ACC112 (cell line): ENCODE results near the gene LIMA1.
"Not testable (repeated sequence)": the region's sequence is repeated elsewhere in the genome, so short reads cannot be mapped to it uniquely, and the experiment has no call there.

Experiments
- H2AFZ ChIP-seq: fragments of 200-600 bp; sonication (generic); one replicate; pipeline ENCODE4 v1.6.0; 2017; ENCODE audit warnings: antibody characterized with exemption, low read length; ENCODE audit not compliant: unreplicated experiment
- H3K27ac ChIP-seq: fragments of 200-600 bp; sonication (generic); 2 replicates; pipeline ENCODE4 v1.5.1; 2014; ENCODE audit warnings: low read depth, mild to moderate bottlenecking, antibody characterized with exemption, low read length, moderate library complexity
- H3K27me3 ChIP-seq: fragments of 200-600 bp; sonication (generic); 2 replicates; pipeline ENCODE4 v1.6.1; 2014; ENCODE audit warnings: mild to moderate bottlenecking, antibody characterized with exemption, low read length, moderate library complexity, mixed read lengths; ENCODE audit not compliant: insufficient read depth
- H3K36me3 ChIP-seq: fragments of 200-600 bp; sonication (generic); 2 replicates; pipeline ENCODE4 v1.6.1; 2016; ENCODE audit warnings: mild to moderate bottlenecking, antibody characterized with exemption, low read length, moderate library complexity, mixed read lengths; ENCODE audit not compliant: insufficient read depth
- H3K4me1 ChIP-seq: fragments of 200-600 bp; sonication (generic); one replicate; pipeline ENCODE4 v1.6.1; 2016; ENCODE audit warnings: low read length, mixed read lengths; ENCODE audit not compliant: insufficient read depth, unreplicated experiment, control insufficient read depth
- H3K4me3 ChIP-seq: fragments of 200-600 bp; sonication (generic); 2 replicates; pipeline ENCODE4 v1.5.1; 2014; ENCODE audit warnings: mild to moderate bottlenecking, low read depth, low read length
- H3K79me2 ChIP-seq: fragments of 200-600 bp; sonication (generic); one replicate; pipeline ENCODE4 v1.6.0; 2016; ENCODE audit warnings: low read length; ENCODE audit not compliant: control insufficient read depth, unreplicated experiment, insufficient read depth

The LIMA1 gene

DNA sequence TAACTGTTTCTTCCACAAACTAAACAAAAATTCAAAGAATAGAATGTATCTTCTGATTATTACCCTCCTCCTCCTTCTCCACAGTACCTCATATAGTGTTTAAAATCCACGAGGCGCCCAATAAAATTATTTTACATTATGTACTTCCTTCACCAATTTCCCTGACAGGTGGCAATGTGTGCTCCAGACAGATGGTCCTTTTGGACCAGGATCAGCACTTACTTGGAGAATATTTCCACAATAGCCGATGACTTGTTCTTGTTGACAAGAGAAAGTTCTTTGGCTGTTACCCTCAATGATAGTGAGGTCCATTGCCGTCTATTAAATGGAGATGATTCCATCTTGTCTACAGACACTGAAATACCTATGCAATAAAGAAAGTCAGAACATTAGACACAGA, 34.9 kb downstream of the LIMA1 start:
- Histone ChIP-seq H3K36me3 (no peaks in the 10 kb centered on the region), H2AFZ (no peak overlapping the region), H3K79me2 (no peaks in the 10 kb centered on the region), H3K27ac (0 out of 2 replicates have a peak overlapping the region, but pooled peaks have one; percentile 2), H3K4me3 (no peak overlapping the region), H3K4me1 (peaks cover 38% of the 10 kb centered on the region), H3K27me3 (no peaks in the 10 kb centered on the region)

DNA sequence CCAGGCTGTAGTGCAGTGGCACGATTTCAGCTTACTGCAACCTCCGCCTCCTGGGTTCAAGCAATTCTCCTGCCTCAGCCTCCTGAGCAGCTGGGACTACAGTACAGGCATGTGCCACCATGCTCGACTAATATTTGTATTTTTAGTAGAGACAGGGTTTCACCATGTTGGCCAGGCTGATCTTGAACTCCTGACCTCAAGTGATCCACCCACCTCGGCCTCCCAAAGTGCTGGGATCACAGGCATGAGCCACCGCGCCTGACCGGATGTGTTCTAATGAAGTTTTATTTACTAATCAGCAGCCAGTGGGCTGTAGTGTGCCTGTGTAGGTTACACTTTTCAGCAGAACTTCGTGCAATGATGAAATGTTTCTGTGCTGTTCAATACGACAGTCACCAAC, 35.7 kb downstream of the LIMA1 start:
- H2AFZ ChIP-seq, H3K4me3 ChIP-seq, H3K27me3 ChIP-seq, H3K79me2 ChIP-seq, H3K36me3 ChIP-seq: not testable (repeated sequence)
- H3K4me1 ChIP-seq = peaks cover 45% of the 10 kb centered on the region
- H3K27ac ChIP-seq = peak overlapping the region; percentile 91

DNA sequence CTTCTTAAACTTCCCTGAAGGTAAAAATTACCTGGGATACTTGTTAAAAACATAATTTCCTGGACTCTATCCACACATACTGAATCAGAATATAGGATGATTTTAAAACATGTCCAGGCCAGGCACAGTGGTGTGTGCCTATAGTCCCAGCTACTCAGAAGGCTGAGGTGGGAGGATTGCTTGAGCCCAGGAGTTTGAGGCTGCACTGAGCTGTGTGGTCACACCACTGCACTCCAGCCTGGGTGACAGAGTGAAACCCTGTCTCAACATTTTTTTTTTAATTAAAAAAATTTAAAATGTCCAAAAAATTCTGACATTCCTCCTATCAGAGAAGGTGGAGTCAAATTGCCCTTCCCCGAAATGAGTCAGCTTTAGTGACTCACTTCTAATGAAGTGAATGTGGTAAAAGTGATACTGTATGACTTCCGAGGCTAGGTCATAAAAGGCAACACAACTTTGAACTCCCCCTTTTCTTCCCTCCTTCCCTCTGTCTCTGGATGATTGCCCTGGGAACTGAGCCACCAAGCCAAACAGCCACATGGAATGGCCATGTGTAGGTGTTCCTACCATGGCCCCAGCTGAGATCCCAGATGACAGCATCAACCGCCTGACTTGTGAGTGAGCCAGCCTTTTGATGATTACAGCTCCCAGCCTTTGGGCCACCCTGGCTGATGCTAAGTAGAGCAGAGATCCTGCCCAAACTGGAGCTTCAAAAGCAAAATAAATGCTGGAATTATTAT, 36.3 kb downstream of the LIMA1 start:
- H3K4me3 ChIP-seq = no peak overlapping the region
- peak overlapping the region; percentile 91 for H3K27ac ChIP-seq
- H3K4me1 ChIP-seq = peaks cover 51% of the 10 kb centered on the region
- H3K36me3 ChIP-seq = no peaks in the 10 kb centered on the region
- no peaks in the 10 kb centered on the region for H3K27me3 ChIP-seq
- H3K79me2 ChIP-seq = no peaks in the 10 kb centered on the region
- H2AFZ ChIP-seq = no peak overlapping the region

DNA sequence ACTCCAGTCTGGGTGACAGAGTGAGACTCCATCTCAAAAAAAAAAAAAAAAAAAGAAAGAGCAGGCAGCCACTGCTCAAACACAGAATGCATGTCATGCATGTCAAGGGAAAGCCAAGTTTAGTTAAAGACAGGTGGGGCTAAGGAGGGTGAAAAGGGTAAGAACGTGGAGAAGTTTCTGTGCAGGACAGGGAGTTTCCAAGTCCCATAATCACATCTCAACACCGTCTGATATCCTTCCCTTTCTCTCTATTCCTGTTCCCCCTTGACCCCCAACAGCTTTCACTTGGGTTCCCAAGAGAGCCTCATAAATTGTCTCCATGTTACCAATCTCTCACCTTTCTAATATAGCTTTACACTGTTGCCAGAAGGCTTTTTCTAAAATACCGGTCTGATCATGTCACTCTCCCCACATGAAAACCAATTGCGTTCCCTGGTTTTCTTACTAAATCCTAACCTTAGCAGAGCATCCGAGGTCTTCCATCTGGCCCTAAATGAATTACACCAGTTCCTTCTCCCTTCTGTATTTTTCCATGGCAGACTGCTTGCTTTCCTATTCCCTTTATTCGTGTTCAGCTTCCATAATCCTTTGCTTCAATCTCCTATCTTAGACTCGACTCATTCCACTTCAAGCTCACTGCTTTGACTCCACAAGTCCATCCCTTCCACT, 37.0 kb downstream of the LIMA1 start:
- no peak overlapping the region for H3K4me3 ChIP-seq
- peak overlapping the region; percentile 91 for H3K27ac ChIP-seq
- no peak overlapping the region for H2AFZ ChIP-seq
- H3K4me1 ChIP-seq = peaks cover 55% of the 10 kb centered on the region
- no peaks in the 10 kb centered on the region for H3K79me2 ChIP-seq
- no peaks in the 10 kb centered on the region for H3K36me3 ChIP-seq
- no peaks in the 10 kb centered on the region for H3K27me3 ChIP-seq

DNA sequence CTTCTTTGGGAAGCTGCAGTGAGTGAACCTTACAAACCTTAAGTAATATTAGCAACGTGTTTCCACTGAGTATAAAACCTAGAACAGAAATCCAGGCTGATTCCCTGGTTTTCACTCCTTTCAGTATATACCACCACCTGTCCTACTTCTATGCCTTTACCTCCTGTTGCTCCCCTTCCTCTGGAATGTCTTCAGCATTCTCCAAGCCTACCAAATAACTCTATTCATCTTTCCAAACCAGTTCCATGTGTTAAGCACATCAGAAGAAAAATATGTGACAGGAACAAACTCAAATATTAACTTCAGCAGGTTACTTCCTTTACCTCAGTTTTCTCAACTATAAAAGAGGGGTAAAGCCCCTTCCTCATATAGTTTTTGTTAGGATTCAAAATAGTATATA, 39.8 kb downstream of the LIMA1 start:
- Histone ChIP-seq H3K27ac (peak overlapping the region; percentile 91), H3K27me3 (no peaks in the 10 kb centered on the region), H2AFZ (no peak overlapping the region), H3K79me2 (no peaks in the 10 kb centered on the region), H3K36me3 (no peaks in the 10 kb centered on the region), H3K4me1 (peaks cover 55% of the 10 kb centered on the region), H3K4me3 (no peak overlapping the region; the same call in 1 of the 2 replicates)

DNA sequence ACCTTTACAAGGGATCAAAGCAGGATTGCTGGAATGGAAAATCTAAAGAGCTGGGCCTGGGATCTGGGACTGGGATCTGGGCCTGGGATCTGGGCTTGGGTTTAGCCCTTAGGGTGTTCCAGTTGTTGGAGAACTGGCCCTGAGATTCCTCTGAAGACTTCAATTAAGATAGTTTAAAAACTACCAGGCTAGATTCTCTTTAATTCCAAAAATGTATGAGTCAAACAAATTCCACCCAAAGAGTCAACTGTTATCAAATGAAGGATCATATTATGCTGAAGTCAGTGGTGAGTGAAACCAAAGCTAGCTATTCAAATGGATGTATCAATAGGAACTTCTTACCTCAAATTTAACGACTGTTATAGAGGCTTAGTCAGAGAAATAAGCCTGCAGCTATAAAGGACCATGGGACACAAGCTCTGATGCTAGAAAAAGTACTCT, 40.5 kb downstream of the LIMA1 start:
- Histone ChIP-seq H3K79me2 (no peaks in the 10 kb centered on the region), H3K27me3 (no peaks in the 10 kb centered on the region), H2AFZ (peak overlapping the region; percentile 6), H3K4me3 (peak overlapping the region; percentile 1; the same call in 1 of the 2 replicates), H3K27ac (peak overlapping the region; percentile 91), H3K36me3 (no peaks in the 10 kb centered on the region), H3K4me1 (peaks cover 48% of the 10 kb centered on the region)

DNA sequence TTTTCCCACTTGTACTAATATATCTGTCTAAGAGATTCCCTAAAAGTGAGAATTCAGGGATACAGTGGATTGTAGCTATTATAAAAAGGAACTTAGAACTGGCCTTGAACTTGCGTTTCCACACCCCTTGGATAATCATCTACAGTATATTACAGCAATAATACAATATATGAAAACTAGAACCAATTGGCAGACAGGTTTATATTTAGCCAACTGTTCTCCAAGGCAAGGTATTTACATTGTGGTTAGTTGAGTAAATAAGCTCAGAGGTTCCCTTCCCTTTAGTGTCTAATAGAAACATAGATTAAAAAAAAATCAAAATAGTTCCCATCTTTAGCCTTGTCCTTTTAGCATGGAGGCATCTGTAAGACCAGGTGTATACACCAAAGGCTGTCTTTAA, 42.1 kb downstream of the LIMA1 start:
- H3K27me3 ChIP-seq = no peaks in the 10 kb centered on the region
- H3K4me1 ChIP-seq = peaks cover 34% of the 10 kb centered on the region
- H3K4me3 ChIP-seq = peak overlapping the region; percentile 3; the same call in 1 of the 2 replicates
- peak overlapping the region; percentile 91 for H3K27ac ChIP-seq
- H3K36me3 ChIP-seq = no peaks in the 10 kb centered on the region
- peak overlapping the region; percentile 46 for H2AFZ ChIP-seq
- no peaks in the 10 kb centered on the region for H3K79me2 ChIP-seq

DNA sequence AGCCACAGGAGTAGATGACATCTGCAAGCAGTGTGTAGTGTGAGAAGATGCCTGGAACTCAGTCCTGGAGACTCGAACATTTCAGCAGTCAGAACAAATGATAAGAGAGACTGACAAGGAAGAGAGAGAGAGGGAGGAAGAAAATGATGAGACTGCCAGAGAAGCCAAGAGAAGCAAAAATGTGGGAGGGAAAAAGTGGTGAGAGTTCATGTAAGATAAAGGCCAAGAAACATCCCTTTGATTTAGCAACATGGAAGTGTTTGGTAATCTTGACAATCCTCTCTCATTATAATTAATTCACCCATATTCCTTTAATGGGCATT, 42.6 kb downstream of the LIMA1 start:
- Histone ChIP-seq H2AFZ (peak overlapping the region; percentile 46), H3K36me3 (no peaks in the 10 kb centered on the region), H3K4me3 (0 out of 2 replicates have a peak overlapping the region, but pooled peaks have one; percentile 9), H3K27ac (peak overlapping the region; percentile 91), H3K79me2 (no peaks in the 10 kb centered on the region), H3K4me1 (peaks cover 33% of the 10 kb centered on the region), H3K27me3 (no peaks in the 10 kb centered on the region)

DNA sequence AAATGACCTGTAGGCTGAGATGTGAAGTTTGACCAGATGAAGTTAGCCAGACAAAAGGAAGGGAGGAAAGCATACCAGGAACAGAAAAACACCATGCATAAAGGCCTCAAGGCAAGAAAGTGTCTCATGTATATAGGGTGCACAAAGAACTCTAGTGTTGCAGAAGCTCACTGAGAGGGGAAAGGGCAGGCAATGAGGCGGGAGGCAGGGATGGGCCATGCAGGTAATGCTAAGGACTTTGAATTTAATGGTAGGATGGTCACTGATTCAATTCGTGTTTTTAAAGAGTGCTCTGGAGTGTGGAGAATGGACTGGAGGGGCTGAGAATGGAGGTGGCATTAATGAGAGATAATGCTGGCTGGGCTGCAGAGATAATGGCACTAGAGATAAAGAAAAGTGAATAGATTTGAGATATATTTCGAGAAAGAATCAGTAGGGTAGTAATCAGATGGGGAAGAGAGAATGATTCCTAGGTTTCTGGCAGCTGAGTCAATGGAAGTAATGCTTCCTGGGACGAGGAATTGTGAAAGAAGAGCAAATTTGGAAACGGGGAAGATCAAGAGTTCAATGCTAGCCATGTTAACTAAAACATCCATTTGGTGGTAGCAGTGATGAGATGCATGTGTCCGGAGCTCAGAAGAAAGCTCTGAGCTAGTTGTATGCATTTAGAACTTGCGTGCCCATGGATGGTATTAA, 43.1 kb downstream of the LIMA1 start:
- H3K4me1 ChIP-seq = peaks cover 33% of the 10 kb centered on the region
- peak overlapping the region; percentile 46 for H2AFZ ChIP-seq
- 0 out of 2 replicates have a peak overlapping the region, but pooled peaks have one; percentile 9 for H3K4me3 ChIP-seq
- H3K79me2 ChIP-seq = no peaks in the 10 kb centered on the region
- no peaks in the 10 kb centered on the region for H3K27me3 ChIP-seq
- H3K27ac ChIP-seq = peak overlapping the region; percentile 91
- H3K36me3 ChIP-seq = no peaks in the 10 kb centered on the region

DNA sequence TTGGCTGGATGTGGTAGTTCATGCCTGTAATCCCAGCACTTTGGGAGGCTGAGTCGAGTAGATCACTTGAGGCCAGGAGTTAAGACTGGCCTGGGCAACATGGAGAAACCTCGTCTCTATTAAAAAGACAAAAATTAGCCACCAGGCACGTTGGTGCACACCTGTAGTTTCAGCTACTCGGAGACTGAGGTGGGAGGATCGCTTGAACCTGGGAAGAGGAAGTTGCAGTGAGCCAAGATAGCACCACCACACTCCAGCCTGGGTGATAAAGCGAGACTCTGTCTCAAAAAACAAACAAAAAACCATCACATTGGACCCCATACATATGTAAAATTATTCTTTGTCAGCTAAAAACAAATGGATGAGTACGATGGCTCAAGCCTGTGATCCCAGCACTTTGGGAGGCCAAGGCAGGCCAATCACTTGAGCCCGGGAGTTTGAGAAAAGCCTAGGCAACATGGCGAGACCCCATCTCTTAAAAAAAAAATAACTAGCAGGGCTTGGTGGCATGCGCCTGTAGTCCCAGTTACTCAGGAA, 43.9 kb downstream of the LIMA1 start:
- no peak overlapping the region for H3K4me3 ChIP-seq
- no peak overlapping the region for H3K27ac ChIP-seq
- no peaks in the 10 kb centered on the region for H3K27me3 ChIP-seq
- H3K79me2 ChIP-seq = no peaks in the 10 kb centered on the region
- H3K4me1 ChIP-seq = peaks cover 36% of the 10 kb centered on the region
- H3K36me3 ChIP-seq = no peaks in the 10 kb centered on the region
- no peak overlapping the region for H2AFZ ChIP-seq
